Prostate gland (tissue), 2 donors: ENCODE data around the gene MED27.

Experiments used
- POLR2A ChIP-seq: fragments of 450-650 bp; IDR thresholded peaks from one replicate; pipeline ENCODE4 v1.6.1; 2016; ENCODE audit warnings: antibody characterized with exemption, mild to moderate bottlenecking
- TF ChIP-seq, protein P1 (sequence below), 4 experiments: fragments of 200-600 bp in 2 of 4; fragments of 450-650 bp in 2 of 4; sonication (generic) in 2 of 4; IDR thresholded peaks; 1 replicate in 3 of 4; 2 replicates in 1 of 4; pipeline ENCODE4 v1.5.1; 2016 to 2019; ENCODE audit warnings: antibody characterized with exemption in 4 of 4, mild to moderate bottlenecking in 2 of 4, moderate library complexity in 2 of 4

DNA sequence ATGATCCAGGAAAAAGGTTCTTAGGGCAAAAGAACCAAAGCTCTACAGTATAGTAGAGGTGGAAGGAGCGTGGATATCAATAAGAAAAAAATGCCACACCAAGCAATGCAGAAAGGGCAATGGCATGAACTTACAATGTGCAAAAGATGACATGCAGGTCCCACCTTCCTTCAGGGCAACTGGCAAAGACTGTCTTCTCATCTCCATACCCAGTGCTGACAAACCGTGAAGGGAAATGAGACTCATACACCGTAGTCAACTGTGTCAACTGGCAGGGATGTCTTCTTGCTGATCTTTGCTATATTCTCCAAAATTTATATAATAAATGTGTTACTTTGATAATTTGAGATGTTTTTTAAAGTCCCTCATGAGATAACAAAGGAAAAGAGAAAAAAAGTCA is 36.0 kb downstream of the MED27 start:
- TF ChIP-seq, protein P1, sequence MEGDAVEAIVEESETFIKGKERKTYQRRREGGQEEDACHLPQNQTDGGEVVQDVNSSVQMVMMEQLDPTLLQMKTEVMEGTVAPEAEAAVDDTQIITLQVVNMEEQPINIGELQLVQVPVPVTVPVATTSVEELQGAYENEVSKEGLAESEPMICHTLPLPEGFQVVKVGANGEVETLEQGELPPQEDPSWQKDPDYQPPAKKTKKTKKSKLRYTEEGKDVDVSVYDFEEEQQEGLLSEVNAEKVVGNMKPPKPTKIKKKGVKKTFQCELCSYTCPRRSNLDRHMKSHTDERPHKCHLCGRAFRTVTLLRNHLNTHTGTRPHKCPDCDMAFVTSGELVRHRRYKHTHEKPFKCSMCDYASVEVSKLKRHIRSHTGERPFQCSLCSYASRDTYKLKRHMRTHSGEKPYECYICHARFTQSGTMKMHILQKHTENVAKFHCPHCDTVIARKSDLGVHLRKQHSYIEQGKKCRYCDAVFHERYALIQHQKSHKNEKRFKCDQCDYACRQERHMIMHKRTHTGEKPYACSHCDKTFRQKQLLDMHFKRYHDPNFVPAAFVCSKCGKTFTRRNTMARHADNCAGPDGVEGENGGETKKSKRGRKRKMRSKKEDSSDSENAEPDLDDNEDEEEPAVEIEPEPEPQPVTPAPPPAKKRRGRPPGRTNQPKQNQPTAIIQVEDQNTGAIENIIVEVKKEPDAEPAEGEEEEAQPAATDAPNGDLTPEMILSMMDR (IDR thresholded peaks at IDR 0.05) = no peak
- TF ChIP-seq POLR2A = no peak
